LNCAP (cell line): Measurements from ENCODE around the gene CACNA1I.

Experiments used
- CTCF ChIP-seq: fragments of 450-650 bp; IDR thresholded peaks from 2 replicates; pipeline ENCODE4 v1.5.1; 2017; ENCODE audit warnings: mild to moderate bottlenecking

CACNA1I gene

GRCh38 chr22:39559456-39560105 lies 11.0 kb upstream of the CACNA1I start:
- peak; percentile 64 for TF ChIP-seq CTCF

- no peak for TF ChIP-seq CTCF
These were observed 10.4 kb upstream of the CACNA1I start for GRCh38 chr22:39560127-39560526.

- no peak for TF ChIP-seq CTCF
These were observed 7.6 kb upstream of the CACNA1I start for GRCh38 chr22:39562839-39563489.

- no peak for TF ChIP-seq CTCF
These were observed 6.8 kb upstream of the CACNA1I start for GRCh38 chr22:39563571-39564428.

- no peak for TF ChIP-seq CTCF
These were observed 5.1 kb upstream of the CACNA1I start for GRCh38 chr22:39565414-39565944.

GRCh38 chr22:39567135-39567946 lies 3.2 kb upstream of the CACNA1I start:
- TF ChIP-seq CTCF: no peak
